MV-4-11 (cell line): Measurements from ENCODE around the gene FOXN3.

Experiments used
- DNase-seq: peaks from one replicate; lab custom pipeline; 2025; lab: John Stamatoyannopoulos, UW

The FOXN3 gene

DNA sequence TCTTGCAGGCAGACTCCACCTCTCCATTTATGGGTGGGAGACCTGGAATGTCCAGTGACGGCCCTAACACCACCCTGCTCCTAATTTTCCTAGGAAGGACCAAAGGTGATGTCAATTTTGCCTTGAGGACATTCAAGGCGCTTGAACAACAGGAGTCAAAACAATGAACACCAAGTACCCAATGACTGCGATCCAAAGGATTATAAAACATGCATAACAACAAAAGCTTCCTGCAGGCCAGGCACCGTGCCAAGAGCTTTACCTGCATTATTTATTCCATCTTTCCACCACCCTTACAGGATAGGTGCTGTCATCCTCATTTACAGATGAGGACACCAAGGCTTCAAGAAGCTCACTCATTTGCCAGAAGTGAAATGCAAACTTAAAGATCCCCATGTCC is 15.2 kb upstream of the FOXN3 start:
- DNase-seq = no peak

DNA sequence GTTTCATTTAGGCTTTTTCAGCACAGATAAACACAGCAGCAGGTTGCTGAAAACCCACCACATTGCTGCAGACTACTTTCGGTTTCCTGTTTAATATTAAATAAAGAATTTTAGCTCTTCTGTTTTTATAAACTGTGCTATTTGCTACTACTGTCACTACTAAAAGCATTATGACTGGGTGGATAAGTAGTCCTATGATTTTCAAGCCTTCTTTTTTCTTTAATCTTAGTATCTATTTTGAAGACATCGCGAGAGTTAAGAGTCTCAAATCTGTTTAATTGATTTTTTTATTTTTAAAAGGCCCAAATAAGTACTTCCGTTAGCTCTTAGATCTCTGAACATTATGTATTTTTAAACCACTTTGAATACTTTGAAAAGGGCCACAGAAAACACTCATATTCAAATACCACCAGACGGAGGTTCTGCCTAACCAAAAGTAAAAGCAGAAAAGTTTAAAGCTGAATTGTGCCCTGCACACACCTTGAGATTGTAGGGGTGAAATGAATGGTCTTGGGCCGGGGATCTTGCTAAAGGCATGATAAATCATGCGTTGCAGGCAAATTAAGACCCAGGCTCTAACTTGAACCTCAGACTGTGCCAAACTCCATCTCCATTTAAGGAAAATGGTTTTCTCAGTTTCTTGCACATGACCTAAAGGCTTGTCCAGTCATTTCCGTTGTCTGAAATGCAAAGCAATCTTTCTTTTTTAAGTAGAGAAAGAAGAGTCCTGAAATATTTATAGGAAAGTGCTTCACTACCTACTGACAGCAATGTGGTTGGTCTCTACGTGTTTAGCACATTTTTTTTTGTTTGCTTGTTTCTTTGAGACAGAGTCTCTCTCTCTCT is 13.6 kb upstream of the FOXN3 start:
- DNase-seq = peak; percentile 40

DNA sequence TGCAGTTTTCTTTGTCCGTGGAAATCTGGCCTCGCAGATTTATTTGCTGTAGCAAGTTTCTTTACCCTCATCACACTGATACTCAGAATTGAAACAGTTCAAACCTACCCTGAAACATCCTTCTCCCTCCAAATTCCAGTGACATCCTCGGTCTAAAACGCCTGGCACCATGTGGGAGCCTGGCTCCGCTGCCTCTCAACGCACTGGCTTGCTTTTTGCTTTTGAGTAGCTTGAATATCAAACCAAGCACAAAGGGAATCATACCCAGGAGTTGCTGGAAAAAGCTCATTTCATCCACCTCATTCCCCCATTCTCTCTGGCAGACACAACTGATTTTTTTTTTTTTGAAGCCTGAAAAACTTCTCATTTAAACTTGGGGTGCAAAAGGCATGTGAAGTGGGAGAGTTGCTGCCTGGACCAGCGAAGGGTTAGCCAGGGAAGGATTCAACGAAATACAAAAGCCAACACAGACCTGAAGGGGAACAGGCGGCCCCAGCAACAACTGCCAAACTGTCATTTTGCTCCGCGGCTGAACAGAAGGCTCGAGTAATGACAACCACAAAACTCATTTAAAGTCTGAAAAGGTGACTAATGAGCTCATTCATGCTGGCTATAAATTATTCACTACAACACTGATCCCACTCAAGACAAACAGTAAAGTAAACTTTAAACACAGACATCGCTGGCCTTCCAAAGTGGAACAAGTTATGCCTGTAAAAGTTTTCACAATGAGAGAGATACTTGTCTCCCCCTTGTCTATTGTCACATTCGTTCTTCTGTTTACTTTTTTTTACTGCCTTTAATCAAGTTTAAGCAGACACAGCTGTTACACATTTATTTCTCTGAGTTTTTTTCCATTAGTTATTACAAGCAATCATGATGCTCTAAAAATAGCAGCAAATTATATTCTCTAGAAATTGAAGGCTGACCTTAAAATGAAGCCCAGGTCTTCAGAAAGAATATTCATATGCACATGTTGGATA is 12.5 kb upstream of the FOXN3 start:
- peak; percentile 80 for DNase-seq

DNA sequence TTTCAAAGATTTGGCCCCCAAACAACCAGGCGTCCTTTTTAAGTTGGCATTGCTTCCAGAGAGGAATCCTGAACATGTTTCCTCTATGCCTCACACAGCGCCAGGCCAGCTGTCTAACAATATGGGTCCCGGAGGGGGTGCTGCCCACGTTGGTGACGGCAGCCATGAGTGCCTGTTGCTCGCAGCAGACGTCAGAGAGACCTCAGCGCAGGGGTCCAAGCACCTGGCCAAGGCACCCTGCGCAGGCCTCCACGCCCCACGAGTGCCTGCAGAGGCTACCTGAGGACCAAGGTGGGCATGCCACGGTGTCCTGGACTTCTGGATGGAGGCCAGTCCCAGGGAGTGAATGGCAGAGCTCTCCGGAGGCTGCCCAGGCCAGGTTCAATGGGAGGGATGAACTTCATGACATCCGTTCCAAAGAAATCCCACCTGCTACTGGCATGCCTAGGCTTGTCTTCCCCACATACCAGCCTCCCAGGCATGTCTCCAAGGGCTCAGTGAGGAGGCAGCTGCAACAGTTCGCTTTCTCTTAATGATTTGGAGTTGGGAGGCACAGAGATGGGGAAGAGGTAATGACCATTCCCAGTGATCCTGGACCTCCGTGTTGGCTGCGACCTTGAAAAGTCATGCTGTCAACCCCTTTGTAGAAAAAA is 11.6 kb upstream of the FOXN3 start:
- no peak for DNase-seq

DNA sequence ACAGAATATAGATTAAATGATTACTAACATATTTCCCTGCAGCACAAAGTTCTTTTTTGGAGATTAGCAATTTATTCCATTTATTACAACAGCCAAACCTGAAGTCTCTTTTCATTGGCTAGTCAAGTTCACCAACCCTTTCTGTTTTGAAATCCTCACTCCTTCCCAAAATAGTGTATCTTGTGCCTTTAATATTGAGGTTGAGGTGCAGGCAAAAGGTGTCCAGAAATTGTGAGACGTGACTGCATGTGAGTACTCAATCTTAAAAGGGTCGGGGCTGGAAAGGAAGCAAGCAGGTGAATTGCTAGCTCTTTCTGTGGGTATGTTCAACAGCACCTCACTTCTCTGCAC is 11.1 kb upstream of the FOXN3 start:
- no peak for DNase-seq

DNA sequence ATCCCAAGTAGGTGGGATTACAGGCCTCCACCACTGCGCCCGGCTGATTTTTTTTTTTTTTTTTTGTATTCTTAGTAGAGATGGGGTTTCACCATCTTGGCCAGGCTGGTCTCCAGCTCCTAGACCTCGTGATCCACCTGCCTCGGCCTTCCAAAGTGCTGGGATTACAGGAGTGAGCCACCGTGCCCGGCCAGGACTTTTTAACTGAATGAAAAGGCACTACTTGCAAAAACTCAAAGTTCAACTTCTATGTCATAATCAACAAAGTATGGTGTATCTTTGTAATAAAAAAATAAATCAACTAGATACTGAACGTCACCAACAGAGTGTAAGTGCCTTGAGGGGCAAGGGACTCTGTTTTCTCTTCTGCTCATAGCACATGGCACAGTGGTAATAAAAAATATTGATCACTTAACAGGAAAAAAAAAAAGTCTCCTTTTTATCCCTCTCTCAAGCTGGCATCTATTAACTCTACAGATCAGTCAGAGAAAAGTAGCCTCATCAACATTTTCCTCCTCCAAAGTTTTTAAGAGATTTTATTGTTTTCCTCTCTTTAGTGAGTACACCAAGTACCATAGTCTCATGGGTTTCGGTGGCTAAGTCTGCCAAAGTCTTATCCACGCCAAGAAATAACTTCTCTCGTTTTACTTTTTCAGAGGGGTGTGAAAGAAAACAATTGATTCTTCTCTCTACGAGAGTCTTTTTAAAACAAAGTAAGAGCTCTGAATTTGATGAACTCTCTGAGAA is 10.6 kb upstream of the FOXN3 start:
- DNase-seq = no peak

DNA sequence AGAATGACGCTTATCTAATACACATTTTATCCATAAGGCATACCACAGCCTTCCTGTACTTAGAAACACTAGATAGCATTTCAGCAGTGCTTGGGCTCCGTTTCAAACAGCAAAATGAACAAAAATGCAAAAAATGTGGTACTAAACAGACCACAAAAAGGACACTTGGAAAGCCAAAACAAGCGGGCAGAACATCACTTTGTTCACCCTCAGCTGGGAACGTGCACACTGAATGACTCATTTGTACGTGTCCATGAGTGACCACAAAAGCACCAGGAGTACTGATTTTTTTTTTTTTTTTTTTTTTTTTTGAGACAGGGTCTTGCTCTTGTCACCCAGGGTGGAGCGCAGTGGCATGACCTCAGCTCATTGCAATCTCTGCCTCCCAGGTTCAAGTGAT is 8.9 kb upstream of the FOXN3 start:
- peak; percentile 61 for DNase-seq

DNA sequence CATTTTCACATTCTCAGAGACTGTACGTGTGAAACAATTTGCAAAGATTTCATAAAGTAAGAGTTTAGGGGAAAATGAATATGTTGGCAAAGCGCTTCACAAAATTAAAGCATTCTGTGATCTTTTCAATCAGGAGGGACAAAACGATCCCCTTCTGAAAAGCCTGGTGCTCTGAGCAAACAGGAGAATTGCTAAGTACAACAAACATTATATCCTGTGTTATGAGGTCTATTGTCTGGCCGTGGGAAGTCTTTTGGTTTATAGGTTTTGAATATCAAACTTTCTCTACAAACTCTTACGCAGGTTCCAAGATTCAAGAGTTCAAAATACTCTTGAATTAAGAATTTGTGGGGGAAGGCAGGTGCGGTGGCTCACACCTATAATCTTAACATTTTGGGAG is 7.2 kb upstream of the FOXN3 start:
- DNase-seq = no peak

DNA sequence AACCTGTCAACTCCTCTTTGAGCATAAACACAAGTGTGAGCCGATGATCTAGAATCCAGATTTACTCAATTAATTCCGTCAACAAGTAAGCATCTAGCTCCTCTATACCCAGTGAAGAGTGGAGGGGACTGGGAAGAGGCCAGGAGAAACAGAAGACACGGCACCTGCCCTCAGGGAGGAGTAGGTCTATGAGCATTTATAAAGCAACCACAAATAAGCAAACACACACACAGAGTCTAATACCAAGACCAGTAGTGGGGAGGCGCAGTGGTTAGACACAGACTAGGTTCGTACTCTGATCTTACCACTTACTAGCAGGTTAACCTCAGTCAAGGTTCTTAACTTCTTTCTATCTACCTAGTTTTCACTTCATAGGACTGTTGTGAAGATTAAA is 5.9 kb upstream of the FOXN3 start:
- DNase-seq = no peak

DNA sequence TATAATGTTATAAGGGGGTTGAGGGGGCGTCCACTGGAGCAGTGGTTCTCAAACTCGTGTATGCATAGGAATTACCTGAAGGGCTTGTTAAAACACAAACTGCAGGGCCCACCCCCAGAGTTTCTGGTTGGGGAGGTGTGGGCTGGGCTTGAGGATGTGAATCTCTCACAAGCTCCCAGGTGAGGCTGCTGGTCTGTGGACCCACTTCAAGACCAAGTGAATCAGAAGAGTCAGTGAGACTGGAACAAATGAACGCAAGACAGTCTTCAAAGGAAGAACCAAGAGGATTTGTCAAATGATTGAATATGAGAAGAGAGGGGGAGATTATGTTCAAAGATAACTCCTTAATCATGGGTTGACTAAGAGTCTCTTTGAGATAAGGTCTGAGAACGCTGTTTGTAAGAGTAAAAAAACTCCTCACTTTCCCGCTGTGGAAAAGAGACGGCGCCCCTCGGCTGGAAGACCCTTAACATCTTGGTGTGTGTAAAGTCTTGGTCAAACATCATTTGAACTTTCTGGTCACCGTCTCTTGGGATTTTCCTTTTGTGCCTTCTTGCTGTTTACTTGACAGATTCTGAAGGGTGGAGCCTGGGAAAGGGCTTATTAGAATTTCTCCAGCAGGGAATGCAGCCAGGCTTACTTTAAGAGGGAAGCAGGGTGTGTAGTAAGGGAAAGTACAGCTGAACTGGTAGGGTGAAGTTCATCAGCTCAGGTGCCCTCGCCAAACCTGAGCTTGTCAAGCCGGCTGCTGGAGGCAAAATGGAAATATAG is 5.3 kb upstream of the FOXN3 start:
- DNase-seq = no peak

DNA sequence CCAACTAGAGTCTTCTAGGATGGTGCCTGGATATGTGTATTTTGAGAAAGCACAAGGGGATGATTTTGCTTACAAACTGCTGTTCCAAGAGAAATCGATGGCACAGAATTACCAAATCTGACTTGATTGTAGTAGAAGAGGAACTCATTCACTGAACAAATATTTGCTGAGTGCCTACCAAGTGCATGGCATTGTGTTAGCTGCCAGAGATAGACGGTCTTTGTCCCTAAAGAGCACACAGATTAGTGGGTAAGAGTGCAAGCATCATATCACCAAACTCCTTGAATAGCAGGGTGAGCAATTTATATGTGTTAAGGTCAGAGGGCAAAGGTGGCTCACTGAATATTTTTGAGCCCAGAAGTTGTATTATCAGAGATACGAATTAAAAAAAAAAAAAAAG is 3.5 kb upstream of the FOXN3 start:
- DNase-seq = no peak

DNA sequence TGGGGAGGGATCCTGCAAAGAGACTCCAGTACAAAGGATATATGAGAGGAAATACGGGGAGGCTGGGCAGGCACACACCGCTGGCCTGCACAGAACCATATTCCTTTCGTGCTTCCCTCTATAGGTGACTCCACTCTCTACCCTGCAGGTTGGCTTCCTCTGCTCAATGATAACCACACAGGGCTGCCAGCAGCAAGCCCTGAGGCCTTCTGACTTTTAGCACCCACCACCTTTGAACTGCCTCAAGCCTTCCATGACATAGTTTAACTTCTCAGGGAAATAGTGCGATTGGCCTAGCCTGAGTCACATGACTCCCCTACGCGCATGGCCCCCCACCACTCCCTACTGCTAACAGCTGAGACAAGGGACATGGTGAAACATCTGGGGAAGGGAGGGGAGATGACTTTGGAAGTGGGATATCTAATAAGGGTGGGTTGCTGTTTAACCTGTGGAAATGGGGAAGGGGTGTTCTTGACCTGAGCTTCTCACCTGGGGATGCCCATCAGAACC is 3.0 kb upstream of the FOXN3 start:
- DNase-seq = no peak

DNA sequence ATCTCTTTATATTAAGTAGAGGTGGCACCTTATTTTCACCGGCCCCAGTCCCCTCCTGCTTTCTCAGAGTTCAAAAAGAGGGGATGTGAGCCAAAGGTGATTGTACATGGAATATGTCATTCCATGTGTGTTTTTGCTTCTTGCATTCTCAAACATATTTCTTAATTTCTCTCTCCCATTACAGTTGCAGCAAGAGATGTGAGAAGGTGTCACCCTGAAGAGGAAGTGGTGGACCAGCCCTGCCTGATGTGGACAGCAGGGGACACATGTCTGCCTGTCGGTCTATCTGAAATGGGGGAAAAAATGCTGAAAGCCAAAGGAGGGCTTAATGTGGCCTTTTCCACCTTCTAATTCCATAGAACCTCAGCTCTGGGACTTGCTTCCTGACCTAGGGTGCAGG is 1.9 kb upstream of the FOXN3 start:
- peak; percentile 50 for DNase-seq

DNA sequence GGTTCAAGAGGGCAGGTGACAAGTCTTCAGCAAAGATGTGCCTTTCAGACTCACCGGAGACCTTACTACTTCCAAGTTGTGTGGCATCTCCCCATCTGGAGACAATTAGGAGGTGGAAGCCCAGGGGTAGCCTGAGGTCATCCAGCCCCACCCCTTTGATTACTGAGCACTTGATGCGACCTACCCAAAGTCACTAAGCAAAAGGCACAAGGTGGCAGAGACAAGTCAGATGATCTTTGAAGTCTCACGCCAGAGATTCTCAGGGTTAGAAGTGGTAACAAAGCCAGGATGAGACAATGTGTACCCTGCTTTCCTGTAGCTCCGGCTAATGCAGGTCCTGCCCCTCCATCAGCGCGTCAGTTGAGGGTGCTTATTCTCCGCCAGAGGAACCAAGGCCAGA is 1.4 kb upstream of the FOXN3 start:
- no peak for DNase-seq

DNA sequence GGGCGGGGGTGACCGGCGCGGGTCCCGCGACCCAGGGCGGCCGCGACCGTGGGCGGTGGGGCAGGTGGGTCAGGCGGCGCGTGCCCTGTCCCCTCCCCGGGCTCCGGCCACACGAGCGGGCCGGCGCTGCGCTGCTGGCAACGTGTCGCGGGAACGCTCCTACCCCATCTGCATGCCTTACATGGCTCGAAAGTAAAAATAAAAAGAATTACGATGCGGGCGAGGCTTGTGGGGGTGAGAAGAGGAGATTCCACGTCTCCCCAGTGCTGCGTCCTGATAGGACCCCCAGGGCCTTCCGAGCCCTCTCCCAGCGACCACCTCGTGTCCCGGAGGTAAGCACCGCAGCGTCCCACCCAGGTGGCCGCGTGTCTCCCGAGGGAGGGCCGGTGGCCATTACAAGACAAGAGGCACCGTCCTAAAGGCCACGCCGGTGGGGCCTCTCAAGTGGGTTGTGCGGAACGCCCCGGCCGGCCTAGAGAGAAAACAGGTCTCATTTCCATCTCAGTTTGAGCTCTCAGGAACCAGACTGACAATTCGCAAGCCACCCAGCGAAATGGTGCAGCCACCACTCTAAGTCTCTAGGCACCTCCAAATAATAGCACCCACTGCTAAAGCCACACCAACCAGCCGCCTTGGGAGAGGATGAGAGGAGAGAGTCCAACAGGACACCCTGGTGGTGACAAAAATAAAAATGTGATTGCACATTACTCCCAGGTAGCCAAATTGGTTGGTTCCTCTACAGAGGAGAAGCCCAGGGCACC is 612 bp upstream of the FOXN3 start:
- DNase-seq = peak; percentile 79

DNA sequence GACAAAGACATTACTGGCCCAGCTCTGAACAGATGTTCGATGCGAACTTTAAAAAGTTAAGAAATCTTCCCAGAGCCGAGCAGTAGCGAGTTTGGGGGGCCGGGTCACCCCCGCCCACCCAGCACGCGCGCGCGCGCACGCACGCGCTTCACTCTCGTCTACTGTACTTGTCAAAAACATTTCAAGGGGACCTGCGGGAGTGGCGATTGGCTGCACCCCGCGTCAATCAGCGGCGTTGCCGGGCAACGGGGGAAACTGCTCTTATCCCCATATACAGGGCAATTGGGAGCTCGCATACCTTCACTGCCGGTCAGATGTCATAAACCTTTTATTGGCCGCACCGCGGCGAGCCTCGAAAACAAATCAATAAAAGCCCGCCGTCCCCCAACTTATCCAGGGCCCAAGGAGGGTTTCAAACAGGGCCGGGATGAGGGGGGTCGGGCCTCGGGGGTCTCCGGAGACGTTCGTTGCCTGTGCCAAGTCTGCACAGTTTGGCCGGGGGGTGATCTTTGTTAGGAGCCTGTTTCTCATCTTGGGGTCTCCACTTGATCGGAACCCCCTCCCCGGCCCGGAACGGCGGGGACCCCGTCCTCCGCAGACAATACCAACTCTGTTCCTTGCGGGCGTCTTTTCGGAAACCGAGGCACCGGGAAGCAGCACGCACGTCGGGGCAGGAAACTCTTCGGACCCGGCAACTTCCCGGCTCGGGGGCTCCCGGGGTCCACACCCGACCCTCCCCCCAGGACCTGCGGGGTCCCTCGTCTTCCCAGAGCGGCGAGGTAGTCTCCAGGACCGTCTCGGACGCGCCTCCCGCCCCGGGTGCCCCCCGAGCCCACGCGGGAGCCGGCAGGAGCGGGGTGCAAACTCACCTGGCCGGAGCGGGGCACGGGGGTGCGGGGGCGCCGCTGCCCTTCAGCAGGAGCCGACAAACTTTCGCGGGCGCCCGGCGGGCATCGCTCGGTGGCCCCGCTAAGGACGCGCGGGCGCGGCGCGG is 734 bp downstream of the FOXN3 start:
- peak; percentile 96 for DNase-seq

DNA sequence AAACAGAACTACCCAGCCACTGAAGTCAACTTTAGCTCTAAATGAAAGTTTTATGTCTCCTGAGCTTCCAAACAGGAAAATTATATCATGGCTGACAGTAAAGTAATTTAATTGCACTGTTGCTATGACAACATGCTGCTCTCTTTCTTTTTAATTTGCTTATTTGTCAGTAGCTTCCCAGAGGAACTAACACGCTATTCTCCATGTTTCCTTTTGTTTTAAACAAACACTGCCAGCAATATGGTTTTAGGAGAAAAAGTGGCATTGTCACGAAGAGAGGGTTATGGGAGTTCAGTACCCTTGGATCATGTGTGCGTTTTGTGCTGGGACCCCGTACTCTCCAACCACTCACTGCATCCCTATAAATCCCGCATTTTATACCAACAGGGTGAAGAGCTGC is 1.9 kb downstream of the FOXN3 start:
- DNase-seq = no peak

DNA sequence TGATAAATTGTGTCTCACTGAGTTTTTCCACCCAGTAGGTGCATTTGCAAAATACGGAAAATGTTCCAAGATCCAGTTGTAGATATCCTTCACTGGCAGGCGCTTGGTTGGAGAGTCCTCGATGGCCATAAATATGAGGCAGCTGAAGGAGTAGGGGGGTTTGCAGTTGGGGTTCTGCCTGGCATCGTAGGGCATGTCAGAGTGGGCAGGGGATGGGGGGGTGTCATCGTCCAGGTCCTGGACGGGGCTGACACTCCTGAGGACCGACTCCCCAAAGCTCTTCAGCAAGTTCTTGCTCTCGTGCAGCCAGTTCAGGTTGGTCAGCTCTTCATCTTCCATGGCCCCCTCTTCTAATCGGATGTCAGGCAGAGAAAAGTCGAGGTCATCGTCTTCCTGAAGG is 5.1 kb downstream of the FOXN3 start:
- no peak for DNase-seq

DNA sequence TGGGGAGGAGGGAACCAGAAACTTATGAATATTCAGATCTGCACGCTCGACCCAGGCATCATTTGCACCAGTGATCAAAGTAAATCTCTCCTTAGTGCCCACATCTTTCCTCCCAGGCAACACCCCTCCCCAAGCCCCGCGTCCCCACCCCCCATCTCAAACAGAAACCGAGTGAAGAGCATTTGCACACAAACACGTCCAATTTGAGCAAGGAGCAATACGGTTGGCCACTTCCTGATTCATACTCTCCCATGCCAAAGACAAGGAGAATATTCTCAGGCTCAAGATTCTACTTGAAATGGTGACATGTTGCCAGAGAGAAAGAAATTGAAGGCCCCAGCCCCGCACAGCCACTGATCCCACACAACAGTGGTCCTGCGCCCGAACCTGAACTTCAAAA is 7.1 kb downstream of the FOXN3 start:
- DNase-seq = peak; percentile 46
